Measurements from ENCODE around the gene NELL1.

NELL1 gene

GRCh38 chr11:21401496-21401895 is 732.1 kb downstream of the NELL1 start:
- Histone ChIP-seq H2AFZ (ENCODE audit: low read depth, low read length) (no peak overlapping the region), H4K20me1 (ENCODE audit: insufficient read depth, low read length) (no peaks in the 10 kb centered on the region), H3K4me3 (ENCODE audit: low read depth in 1 of 2, low read length in 2 of 2) (no peak overlapping the region), H3K9me3 (ENCODE audit: insufficient read depth, low read length, severe bottlenecking) (no peaks in the 10 kb centered on the region), H3K27me3 (ENCODE audit: insufficient read depth, low read length, poor library complexity) (no peaks in the 10 kb centered on the region), H3K9ac (ENCODE audit: low read depth, low read length) (no peak overlapping the region), H3K4me1 (ENCODE audit: insufficient read depth, low read length) (no peaks in the 10 kb centered on the region), H3K79me2 (ENCODE audit: insufficient read depth, low read length) (no peaks in the 10 kb centered on the region), H3K36me3 (ENCODE audit: insufficient read depth, low read length) (no peaks in the 10 kb centered on the region), H3K4me2 (ENCODE audit: insufficient read depth, low read length) (no peak overlapping the region), H3K27ac (ENCODE audit: low read length) (no peak overlapping the region)
- TF ChIP-seq CTCF (IDR thresholded peaks at IDR 0.05; ENCODE audit: borderline replicate concordance, extremely low read depth, low read length, poor library complexity, severe bottlenecking) = no peak
- no peak for TF ChIP-seq EZH2 (IDR thresholded peaks at IDR 0.05; ENCODE audit: borderline replicate concordance, low read depth, low read length, severe bottlenecking)
- ATAC-seq (ENCODE audit: insufficient read depth, low read depth) = no peak
- no peak for DNase-seq

GRCh38 chr11:21402274-21402673 is 732.9 kb downstream of the NELL1 start:
- DNase-seq = no peak
- no peaks in the 10 kb centered on the region for H4K20me1 ChIP-seq (ENCODE audit: insufficient read depth, low read length)
- H3K4me3 ChIP-seq (ENCODE audit: low read depth in 1 of 2, low read length in 2 of 2) = no peak overlapping the region
- H3K36me3 ChIP-seq (ENCODE audit: insufficient read depth, low read length) = no peaks in the 10 kb centered on the region
- no peak overlapping the region for H3K4me2 ChIP-seq (ENCODE audit: insufficient read depth, low read length)
- no peaks in the 10 kb centered on the region for H3K79me2 ChIP-seq (ENCODE audit: insufficient read depth, low read length)
- no peak for TF ChIP-seq CTCF (IDR thresholded peaks at IDR 0.05; ENCODE audit: borderline replicate concordance, extremely low read depth, low read length, poor library complexity, severe bottlenecking)
- no peak for TF ChIP-seq EZH2 (IDR thresholded peaks at IDR 0.05; ENCODE audit: borderline replicate concordance, low read depth, low read length, severe bottlenecking)
- no peaks in the 10 kb centered on the region for H3K4me1 ChIP-seq (ENCODE audit: insufficient read depth, low read length)
- no peaks in the 10 kb centered on the region for H3K27me3 ChIP-seq (ENCODE audit: insufficient read depth, low read length, poor library complexity)
- no peak overlapping the region for H3K27ac ChIP-seq (ENCODE audit: low read length)
- no peak overlapping the region for H2AFZ ChIP-seq (ENCODE audit: low read depth, low read length)
- no peak overlapping the region for H3K9ac ChIP-seq (ENCODE audit: low read depth, low read length)
- no peaks in the 10 kb centered on the region for H3K9me3 ChIP-seq (ENCODE audit: insufficient read depth, low read length, severe bottlenecking)
- ATAC-seq (ENCODE audit: insufficient read depth, low read depth) = no peak

- ATAC-seq (ENCODE audit: insufficient read depth, low read depth) (no peak), DNase-seq (no peak)
- Histone ChIP-seq H3K4me2 (ENCODE audit: insufficient read depth, low read length) (no peak overlapping the region), H3K27me3 (ENCODE audit: insufficient read depth, low read length, poor library complexity) (no peaks in the 10 kb centered on the region), H3K9ac (ENCODE audit: low read depth, low read length) (no peak overlapping the region), H4K20me1 (ENCODE audit: insufficient read depth, low read length) (no peaks in the 10 kb centered on the region), H3K4me1 (ENCODE audit: insufficient read depth, low read length) (no peaks in the 10 kb centered on the region), H3K4me3 (ENCODE audit: low read depth in 1 of 2, low read length in 2 of 2) (no peak overlapping the region), H3K36me3 (ENCODE audit: insufficient read depth, low read length) (no peaks in the 10 kb centered on the region), H3K79me2 (ENCODE audit: insufficient read depth, low read length) (no peaks in the 10 kb centered on the region), H2AFZ (ENCODE audit: low read depth, low read length) (no peak overlapping the region), H3K27ac (ENCODE audit: low read length) (no peak overlapping the region), H3K9me3 (ENCODE audit: insufficient read depth, low read length, severe bottlenecking) (no peaks in the 10 kb centered on the region)
- TF ChIP-seq EZH2 (IDR thresholded peaks at IDR 0.05; ENCODE audit: borderline replicate concordance, low read depth, low read length, severe bottlenecking) = no peak
- no peak for TF ChIP-seq CTCF (IDR thresholded peaks at IDR 0.05; ENCODE audit: borderline replicate concordance, extremely low read depth, low read length, poor library complexity, severe bottlenecking)
Measured at GRCh38 chr11:21403069-21403468, 733.7 kb downstream of the NELL1 start.

GRCh38 chr11:21405422-21405821 is 736.0 kb downstream of the NELL1 start:
- H4K20me1 ChIP-seq (ENCODE audit: insufficient read depth, low read length) = no peaks in the 10 kb centered on the region
- H3K9me3 ChIP-seq (ENCODE audit: insufficient read depth, low read length, severe bottlenecking) = no peaks in the 10 kb centered on the region
- no peak overlapping the region for H3K4me3 ChIP-seq (ENCODE audit: low read depth in 1 of 2, low read length in 2 of 2)
- no peaks in the 10 kb centered on the region for H3K27me3 ChIP-seq (ENCODE audit: insufficient read depth, low read length, poor library complexity)
- H3K9ac ChIP-seq (ENCODE audit: low read depth, low read length) = no peak overlapping the region
- TF ChIP-seq CTCF (IDR thresholded peaks at IDR 0.05; ENCODE audit: borderline replicate concordance, extremely low read depth, low read length, poor library complexity, severe bottlenecking) = no peak
- TF ChIP-seq EZH2 (IDR thresholded peaks at IDR 0.05; ENCODE audit: borderline replicate concordance, low read depth, low read length, severe bottlenecking) = no peak
- no peaks in the 10 kb centered on the region for H3K4me1 ChIP-seq (ENCODE audit: insufficient read depth, low read length)
- H3K79me2 ChIP-seq (ENCODE audit: insufficient read depth, low read length) = no peaks in the 10 kb centered on the region
- H3K36me3 ChIP-seq (ENCODE audit: insufficient read depth, low read length) = no peaks in the 10 kb centered on the region
- no peak for DNase-seq
- ATAC-seq (ENCODE audit: insufficient read depth, low read depth) = no peak
- H2AFZ ChIP-seq (ENCODE audit: low read depth, low read length) = no peak overlapping the region
- H3K4me2 ChIP-seq (ENCODE audit: insufficient read depth, low read length) = no peak overlapping the region
- no peak overlapping the region for H3K27ac ChIP-seq (ENCODE audit: low read length)
